ENCODE measurements around the gene ABHD5. TPM values are rescaled to one million over a fixed set of nuclear protein-coding genes. Genes with fewer than 3 reads are reported as not detected.

Gene ABHD5
- total RNA-seq, 1 donor from 2014 or later: 8.9 TPM

DNA sequence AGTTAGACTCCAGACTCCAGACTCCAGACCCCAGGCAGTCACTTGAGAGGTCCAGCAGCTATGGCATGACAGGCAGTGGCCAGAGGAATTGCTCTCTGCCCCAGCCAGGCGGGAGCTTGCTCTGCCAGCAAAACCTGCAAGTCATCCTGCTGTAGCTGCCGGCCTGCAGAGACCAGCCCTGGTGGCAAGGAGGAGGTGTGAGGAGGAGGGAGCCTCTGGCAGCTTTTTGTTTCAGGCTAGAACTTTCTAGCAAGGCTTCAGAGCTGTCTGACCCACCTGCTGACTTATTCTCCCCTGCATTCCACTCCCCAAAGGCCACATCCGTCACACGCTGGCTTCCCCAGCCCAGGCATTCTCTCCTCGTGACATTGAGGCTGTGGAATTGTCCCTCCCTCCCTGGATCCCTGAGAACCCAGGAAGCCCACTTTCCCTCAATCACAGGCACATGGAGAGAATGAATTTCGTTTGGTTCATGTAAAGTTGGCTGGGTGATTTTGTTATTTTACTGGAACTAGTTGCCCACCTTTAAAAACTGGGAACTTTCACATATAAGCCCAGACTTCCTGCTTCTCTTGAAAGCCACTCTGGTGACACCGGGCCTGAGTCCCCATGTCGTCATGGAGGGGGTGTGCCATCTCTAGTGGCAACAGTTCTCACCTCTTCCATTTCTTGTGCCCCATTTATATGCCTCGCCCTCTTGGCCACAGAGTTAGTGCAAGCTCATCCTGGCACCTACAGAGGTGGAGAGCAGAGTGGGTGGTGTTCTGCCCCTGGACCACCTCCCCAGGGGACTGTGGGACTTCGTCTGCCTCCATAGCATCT is 82.7 kb downstream of the ABHD5 start:
- Histone ChIP-seq H3K4me1 (ENCODE audit: control insufficient read depth in 3 of 3, insufficient read depth in 3 of 3, low read length in 3 of 3) (peaks cover 32 to 48% (median 45%) of the 10 kb centered on the region in 3 donors), H3K9ac (ENCODE audit: low read depth in 1 of 3, low read length in 3 of 3) (peak overlapping the region in 2 of 3 donors; percentile 45 to 60), H3K27ac (ENCODE audit: low read depth, low read length) (peak overlapping the region; percentile 78), H3K4me3 (ENCODE audit: low read length in 3 of 3) (peak overlapping the region in 1 of 3 donors; percentile 1), H3K27me3 (ENCODE audit: control insufficient read depth in 3 of 3, insufficient read depth in 3 of 3, low read length in 3 of 3) (no peaks in the 10 kb centered on the region), H3K36me3 (ENCODE audit: control insufficient read depth in 3 of 3, insufficient read depth in 3 of 3, low read length in 3 of 3) (no peaks in the 10 kb centered on the region), H3K9me3 (ENCODE audit: control insufficient read depth in 3 of 3, low read length in 3 of 3) (no peaks in the 10 kb centered on the region)

DNA sequence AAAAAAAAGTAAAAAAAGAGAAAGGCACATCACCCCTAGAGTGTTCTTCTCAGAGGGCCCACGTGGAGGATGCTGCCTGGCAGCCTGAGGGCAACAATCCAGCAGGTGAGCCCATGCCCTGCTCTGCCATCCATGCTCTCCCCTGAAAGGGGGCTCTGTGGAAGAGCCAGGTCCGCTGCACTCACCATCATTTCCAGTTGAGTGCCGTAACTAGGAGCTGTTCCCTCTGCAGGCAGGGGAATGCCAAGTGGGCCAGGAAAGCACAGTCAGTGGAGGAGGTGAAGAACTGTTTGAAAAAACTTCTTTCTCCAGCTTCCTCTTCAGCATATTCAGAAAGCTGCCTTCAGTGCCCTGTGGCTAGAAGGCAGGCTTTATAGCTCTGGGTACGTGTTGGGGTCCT is 84.1 kb downstream of the ABHD5 start:
- peaks cover 19 to 35% (median 33%) of the 10 kb centered on the region in 3 donors for H3K4me1 ChIP-seq (ENCODE audit: control insufficient read depth in 3 of 3, insufficient read depth in 3 of 3, low read length in 3 of 3)
- no peak overlapping the region for H3K27ac ChIP-seq (ENCODE audit: low read depth, low read length)
- H3K9ac ChIP-seq (ENCODE audit: low read depth in 1 of 3, low read length in 3 of 3): no peak overlapping the region
- H3K27me3 ChIP-seq (ENCODE audit: control insufficient read depth in 3 of 3, insufficient read depth in 3 of 3, low read length in 3 of 3): no peaks in the 10 kb centered on the region
- no peak overlapping the region for H3K4me3 ChIP-seq (ENCODE audit: low read length in 3 of 3)
- no peaks in the 10 kb centered on the region for H3K9me3 ChIP-seq (ENCODE audit: control insufficient read depth in 3 of 3, low read length in 3 of 3)
- no peaks in the 10 kb centered on the region for H3K36me3 ChIP-seq (ENCODE audit: control insufficient read depth in 3 of 3, insufficient read depth in 3 of 3, low read length in 3 of 3)

DNA sequence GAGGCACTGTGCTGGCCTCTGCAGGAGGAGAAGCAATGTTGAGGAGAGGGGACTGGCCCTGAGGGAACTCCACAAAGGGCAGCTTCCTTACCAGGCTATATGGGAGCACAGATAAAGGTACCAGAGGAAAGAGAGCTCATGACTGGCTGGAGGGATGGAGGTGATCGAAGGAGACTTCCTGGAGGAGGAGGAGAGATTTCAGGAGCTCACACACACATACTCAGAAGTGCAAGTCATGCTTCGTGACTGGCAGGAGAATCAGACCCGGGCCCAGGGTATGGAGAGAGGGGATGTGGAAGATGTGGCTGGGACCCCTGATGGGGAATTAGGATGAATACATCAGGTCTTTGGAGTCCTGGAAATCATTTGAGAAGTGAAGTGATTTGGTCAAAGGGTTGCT is 85.4 kb downstream of the ABHD5 start:
- no peaks in the 10 kb centered on the region for H3K36me3 ChIP-seq (ENCODE audit: control insufficient read depth in 3 of 3, insufficient read depth in 3 of 3, low read length in 3 of 3)
- no peaks in the 10 kb centered on the region for H3K9me3 ChIP-seq (ENCODE audit: control insufficient read depth in 3 of 3, low read length in 3 of 3)
- H3K4me3 ChIP-seq (ENCODE audit: low read length in 3 of 3): no peak overlapping the region
- no peaks in the 10 kb centered on the region for H3K27me3 ChIP-seq (ENCODE audit: control insufficient read depth in 3 of 3, insufficient read depth in 3 of 3, low read length in 3 of 3)
- no peak overlapping the region for H3K27ac ChIP-seq (ENCODE audit: low read depth, low read length)
- H3K9ac ChIP-seq (ENCODE audit: low read depth in 1 of 3, low read length in 3 of 3): no peak overlapping the region
- peaks cover 8 to 22% (median 20%) of the 10 kb centered on the region in 3 donors for H3K4me1 ChIP-seq (ENCODE audit: control insufficient read depth in 3 of 3, insufficient read depth in 3 of 3, low read length in 3 of 3)

DNA sequence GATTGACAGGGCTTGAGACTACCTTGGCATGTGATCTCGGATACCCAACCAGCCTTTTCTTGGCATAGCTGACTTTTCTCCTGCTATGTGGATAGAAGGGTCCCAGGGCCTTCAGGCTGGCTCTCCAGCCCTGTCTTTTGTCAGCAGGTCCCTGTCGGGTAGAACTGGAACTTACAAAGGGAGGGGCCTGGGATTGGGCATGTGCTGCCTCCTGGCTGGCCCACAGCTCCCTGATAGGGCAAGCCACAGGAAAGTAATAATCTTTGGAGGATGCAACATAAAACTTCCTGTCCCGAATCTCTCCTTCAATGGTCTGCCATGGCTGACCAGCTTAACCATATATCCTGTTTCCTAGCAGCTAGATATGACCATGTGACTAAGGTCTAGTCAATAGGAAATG is 89.1 kb downstream of the ABHD5 start:
- Histone ChIP-seq H3K36me3 (ENCODE audit: control insufficient read depth in 3 of 3, insufficient read depth in 3 of 3, low read length in 3 of 3) (no peaks in the 10 kb centered on the region), H3K4me1 (ENCODE audit: control insufficient read depth in 3 of 3, insufficient read depth in 3 of 3, low read length in 3 of 3) (no peaks in the 10 kb centered on the region), H3K4me3 (ENCODE audit: low read length in 3 of 3) (no peak overlapping the region), H3K9me3 (ENCODE audit: control insufficient read depth in 3 of 3, low read length in 3 of 3) (no peaks in the 10 kb centered on the region), H3K9ac (ENCODE audit: low read depth in 1 of 3, low read length in 3 of 3) (no peak overlapping the region), H3K27ac (ENCODE audit: low read depth, low read length) (no peak overlapping the region), H3K27me3 (ENCODE audit: control insufficient read depth in 3 of 3, insufficient read depth in 3 of 3, low read length in 3 of 3) (no peaks in the 10 kb centered on the region)

DNA sequence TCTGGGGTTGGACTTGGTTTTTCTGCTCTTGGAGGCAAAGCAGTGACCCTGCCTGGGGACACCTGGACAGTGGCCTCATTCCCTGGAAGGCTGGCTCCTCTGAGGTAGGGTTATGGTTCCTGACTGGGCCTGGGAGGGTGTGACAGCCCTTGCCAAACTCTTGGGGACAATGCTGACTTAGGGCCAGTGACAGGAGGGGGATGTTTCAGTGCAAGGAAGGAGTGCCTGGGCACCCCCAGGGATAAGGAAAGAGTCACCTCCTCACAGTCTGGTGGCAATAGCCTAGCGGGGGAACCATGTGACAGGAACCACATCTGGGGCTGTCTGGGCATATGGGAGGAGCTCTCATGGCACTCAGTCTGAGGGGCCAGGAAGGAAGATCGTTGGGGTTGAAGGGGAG is 91.8 kb downstream of the ABHD5 start:
- no peaks in the 10 kb centered on the region for H3K27me3 ChIP-seq (ENCODE audit: control insufficient read depth in 3 of 3, insufficient read depth in 3 of 3, low read length in 3 of 3)
- H3K36me3 ChIP-seq (ENCODE audit: control insufficient read depth in 3 of 3, insufficient read depth in 3 of 3, low read length in 3 of 3): no peaks in the 10 kb centered on the region
- no peak overlapping the region for H3K9ac ChIP-seq (ENCODE audit: low read depth in 1 of 3, low read length in 3 of 3)
- H3K4me1 ChIP-seq (ENCODE audit: control insufficient read depth in 3 of 3, insufficient read depth in 3 of 3, low read length in 3 of 3): no peaks in the 10 kb centered on the region
- H3K27ac ChIP-seq (ENCODE audit: low read depth, low read length): no peak overlapping the region
- no peak overlapping the region for H3K4me3 ChIP-seq (ENCODE audit: low read length in 3 of 3)
- no peaks in the 10 kb centered on the region for H3K9me3 ChIP-seq (ENCODE audit: control insufficient read depth in 3 of 3, low read length in 3 of 3)

Other genes starting within 250 kb of the ABHD5 start
- gene ANO10, start 68.9 kb upstream of the ABHD5 start, total RNA-seq: 25.1 TPM